Heart left ventricle (tissue), 16 donors: ENCODE measurements around the gene EXOC2. TPM values are rescaled to one million over a fixed set of nuclear protein-coding genes. Genes with fewer than 3 reads are reported as not detected.

Experiments used
- ATAC-seq, 4 donors: fragments of 200-7000 bp; cut with Tn5 transposase; one replicate each; pipeline ENCODE4 v1.9.1; 2020 to 2022; ENCODE audit warnings: moderate library complexity in 4 of 4, mild to moderate bottlenecking in 3 of 4, moderate number of reproducible peaks in 1 of 4
- DNase-seq, 5 donors: peaks; one replicate each; pipeline ENCODE4 v3.0.0-alpha.2; 2020
- H3K27ac ChIP-seq, 12 donors: fragments of 200-600 bp; sonication (generic) in 4 of 12; one replicate each; pipeline versions ENCODE4 v1.5.0 to v1.8.0; 2016 to 2022; ENCODE audit warnings: mild to moderate bottlenecking in 2 of 12
- H3K27me3 ChIP-seq, 9 donors: fragments of 200-600 bp; sonication (generic) in 2 of 9; one replicate each; pipeline versions ENCODE4 v1.5.1 to v1.8.0; 2016 to 2022; ENCODE audit warnings: mild to moderate bottlenecking in 3 of 9
- H3K36me3 ChIP-seq, 9 donors: fragments of 200-600 bp; sonication (generic) in 2 of 9; one replicate each; pipeline versions ENCODE4 v1.5.0 to v1.8.0; 2018 to 2022; ENCODE audit warnings: mild to moderate bottlenecking in 2 of 9
- H3K4me1 ChIP-seq, 12 donors: fragments of 200-600 bp; sonication (generic) in 4 of 12; one replicate each; pipeline versions ENCODE4 v1.5.0 to v1.8.0; 2016 to 2022; ENCODE audit warnings: mild to moderate bottlenecking in 3 of 12
- H3K4me3 ChIP-seq, 12 donors: fragments of 200-600 bp; sonication (generic) in 4 of 12; one replicate each; pipeline versions ENCODE4 v1.5.0 to v1.8.0; 2017 to 2022; ENCODE audit warnings: mild to moderate bottlenecking in 9 of 12, moderate library complexity in 4 of 12
- H3K9me3 ChIP-seq, 12 donors: fragments of 200-600 bp; sonication (generic) in 4 of 12; one replicate each; pipeline versions ENCODE4 v1.5.0 to v1.8.0; 2016 to 2022; ENCODE audit warnings: mild to moderate bottlenecking in 1 of 12
- CTCF ChIP-seq, 12 donors: fragments of 200-600 bp; sonication (generic) in 4 of 12; IDR thresholded peaks; one replicate each; pipeline versions ENCODE4 v1.5.0 to v1.8.0; 2018 to 2022; ENCODE audit warnings: antibody characterized with exemption in 12 of 12, mild to moderate bottlenecking in 5 of 12
- POLR2A ChIP-seq, 2 donors: fragments of 450-650 bp; IDR thresholded peaks; one replicate each; pipeline ENCODE4 v1.6.1; 2017; ENCODE audit warnings: antibody characterized with exemption in 2 of 2, mild to moderate bottlenecking in 2 of 2, moderate library complexity in 2 of 2
- WGBS, 4 donors: extraction: QIAGEN DNeasy Blood & Tissue Kit in 2 of 4; methylation state at CpG; one replicate each; pipeline versions ENCODE4 v1.1.5 to v1.1.7; 2013 to 2018; 5-methylcytosine and 5-hydroxymethylcytosine counted together
- intact Hi-C, 10 donors: fragments of 100-400 bp; cut with DNase I; formaldehyde crosslinking; loops; one replicate each; pipeline versions ENCODE4 v1.11.1 to v1.14.2; 2022
- polyA plus RNA-seq, 2 donors: library from polyadenylated mRNA; stranded (reverse); fragments of 200-250 nt; gene quantifications; one replicate each; pipeline ENCODE4 v1.2.3, GENCODE V29; 2013
- total RNA-seq, 9 donors: library from RNA; depleted of rRNA in 2 of 9; stranded (reverse); fragments of >200 nt in 2 of 9; fragmentation: NEBNext Ultra II Directional in 3 of 9; extraction: Animal tissue kit (Norgen Biotek cat#: 25700) in 3 of 9; gene quantifications; one replicate each; pipeline versions ENCODE4 v1.1.0 to v1.2.4, GENCODE V29; 2016 to 2023
- donor health status: ischemic (EF 13 %, LVEDD 7.1; RV severe dilation, severe dysfunction).
- donor health status: healthy with polysubstance abuse.
- donor health status: DM: no; HTN: yes; CAD: no.
- donor health status: DM: no; HTN: no; CAD: no.
- donor health status: ischemic (EF 25% LVEDD 6.9; RV normal size, moderate dysfunction).
- donor health status: ischemic (EF 25% LVEDD 5.7; RV mildly dilated, moderate dysfunction).
- donor health status: healthy.
- donor health status: DM: yes; HTN: yes; CAD: no.
- donor health status: ischemic (EF 35%, LVEDD 5.7; RV mildly dilated, moderate dysfunction).
- donor health status: nonischemic (EF 11% LVEDD 7.7; RV severe dilation, severe dysfunction).
- donor health status: DM: yes; HTN: yes; CAD: no.
- donor health status: PGD.
- donor health status: ischemic (EF 29% LVEDD 5.4; RV normal size, mild dysfunction).
- donor health status: nonischemic (EF 23%, LVEDD 6.1; RV moderate dilation, normal function).

The EXOC2 gene
- total and polyA plus RNA-seq, 11 donors, result 4.4 to 23.0 (median 12.5) TPM

- intact Hi-C loops, result no loop called here
- no peaks in the 10 kb centered on the region for H3K9me3 ChIP-seq
- no peak overlapping the region for H3K4me3 ChIP-seq
- H3K27me3 ChIP-seq, result no peaks in the 10 kb centered on the region
- H3K36me3 ChIP-seq, result no peaks in the 10 kb centered on the region
- H3K27ac ChIP-seq, result no peak overlapping the region
- H3K4me1 ChIP-seq, result peaks cover 0 to 13% (median 4%) of the 10 kb centered on the region in 12 donors
- 75 to 81% (median 79%) methylated on average over 4 of the region's 4 CpGs for WGBS, 4 donors
- DNase-seq, result no peak
- no peak for TF ChIP-seq POLR2A (IDR thresholded peaks at IDR 0.05)
- ATAC-seq, result no peak
Measured at GRCh38 chr6:714100-714499, 21.2 kb upstream of the EXOC2 start.

- H3K27ac ChIP-seq, result peak overlapping the region in 1 of 12 donors; percentile 37
Measured at GRCh38 chr6:713351-713750, 20.4 kb upstream of the EXOC2 start.

GRCh38 chr6:712805-713204 is 19.9 kb upstream of the EXOC2 start:
- Histone ChIP-seq H3K27me3 (no peaks in the 10 kb centered on the region), H3K27ac (peak overlapping the region in 2 of 12 donors; percentile 16 to 37), H3K4me3 (no peak overlapping the region), H3K36me3 (no peaks in the 10 kb centered on the region), H3K9me3 (no peaks in the 10 kb centered on the region), H3K4me1 (peaks cover 0 to 13% (median 4%) of the 10 kb centered on the region in 12 donors)
- TF ChIP-seq CTCF (IDR thresholded peaks at IDR 0.05) (no peak), POLR2A (IDR thresholded peaks at IDR 0.05) (no peak)
- DNase-seq (no peak), ATAC-seq (no peak)
- WGBS, 4 donors, result 78 to 89% (median 84%) methylated on average over 7 to 8 of the region's 8 CpGs
- intact Hi-C loops, result no loop called here

More at GRCh38 chr6:713351-713750, 20.4 kb upstream of the EXOC2 start:
- intact Hi-C loops, result no loop called here
- Histone ChIP-seq H3K9me3 (no peaks in the 10 kb centered on the region), H3K4me3 (no peak overlapping the region), H3K4me1 (peaks cover 0 to 13% (median 4%) of the 10 kb centered on the region in 12 donors), H3K36me3 (no peaks in the 10 kb centered on the region), H3K27me3 (no peaks in the 10 kb centered on the region)
- 93 to 94% (median 93%) methylated on average over 5 of the region's 5 CpGs for WGBS, 4 donors
- DNase-seq (no peak), ATAC-seq (no peak)
- TF ChIP-seq CTCF (IDR thresholded peaks at IDR 0.05) (no peak), POLR2A (IDR thresholded peaks at IDR 0.05) (no peak)

DNA sequence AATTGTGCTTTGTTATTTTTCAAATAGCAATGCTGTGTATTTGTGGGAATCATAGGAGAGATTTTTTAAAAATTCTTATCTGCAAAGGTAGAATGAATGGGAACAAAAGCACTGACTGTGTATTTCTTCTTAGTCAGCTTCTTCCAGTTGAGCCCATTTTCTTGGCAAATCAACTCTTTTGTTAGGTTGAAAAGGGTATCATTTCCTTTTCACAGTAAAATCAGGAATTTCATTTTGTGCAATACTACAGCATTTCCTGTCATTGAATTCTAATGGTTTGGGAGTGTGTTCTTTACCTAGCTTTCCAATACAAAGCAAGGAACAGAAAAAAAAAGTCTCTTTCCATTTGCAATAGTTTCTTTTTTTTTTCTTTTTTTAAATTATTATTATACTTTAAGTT is 19.0 kb upstream of the EXOC2 start:
- DNase-seq, result no peak
- TF ChIP-seq CTCF (IDR thresholded peaks at IDR 0.05) (no peak), POLR2A (IDR thresholded peaks at IDR 0.05) (no peak)
- Histone ChIP-seq H3K27ac (peak overlapping the region in 11 of 12 donors; percentile 77 to 96 (median 92)), H3K4me3 (peak overlapping the region in 7 of 12 donors; percentile 65 to 75 (median 71)), H3K36me3 (no peaks in the 10 kb centered on the region), H3K4me1 (peaks cover 0 to 13% (median 4%) of the 10 kb centered on the region in 12 donors), H3K9me3 (no peaks in the 10 kb centered on the region), H3K27me3 (no peaks in the 10 kb centered on the region)
- intact Hi-C loops, result no loop called here
- ATAC-seq, result peak in 2 of 4 donors; percentile 20 to 38
